H54 (cell line): ENCODE data around the gene ITGA2.

Experiments
- DNase-seq: peaks from one replicate; pipeline ENCODE4 v3.0.0; 2011; ENCODE audit warnings: low spot score, mixed read lengths; ENCODE audit not compliant: insufficient read length
- FAIRE-seq: peaks from 3 replicates; lab custom pipeline; 2011; peaks lifted over from hg19 to GRCh38; lab: Jason Lieb, UNC
- POLR2A ChIP-seq: IDR thresholded peaks from 2 replicates; pipeline ENCODE4 v1.6.1; 2011; ENCODE audit warnings: low read depth, mild to moderate bottlenecking, low read length

ITGA2 gene

GRCh38 chr5:53019320-53019719 lies 30.2 kb downstream of the ITGA2 start:
- no peak for TF ChIP-seq POLR2A
- DNase-seq (peak; percentile 38), FAIRE-seq (peak; percentile 88)

- no peak for DNase-seq
- no peak for TF ChIP-seq POLR2A
- FAIRE-seq: no peak
Observed at GRCh38 chr5:53022930-53023511, 33.9 kb downstream of the ITGA2 start.

DNA sequence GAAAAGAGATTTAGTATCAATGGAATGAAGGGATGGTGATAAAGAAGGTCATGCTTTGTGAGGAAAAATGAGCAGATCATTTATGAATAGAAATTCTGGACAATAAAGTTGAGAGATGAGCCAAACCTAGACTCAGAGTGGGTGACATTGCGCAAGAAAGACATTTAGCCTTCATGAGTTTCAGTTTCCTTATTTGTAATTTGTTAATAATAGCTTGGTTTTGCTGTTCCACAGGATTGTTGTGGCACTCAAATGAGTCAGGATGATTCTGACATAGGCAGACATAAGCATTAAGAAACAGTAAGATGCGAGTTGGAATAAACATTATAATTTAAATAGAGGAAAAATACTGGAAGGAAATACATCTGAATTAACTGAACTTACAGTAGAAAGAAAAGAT lies 34.8 kb downstream of the ITGA2 start:
- no peak for TF ChIP-seq POLR2A
- no peak for FAIRE-seq
- no peak for DNase-seq

DNA sequence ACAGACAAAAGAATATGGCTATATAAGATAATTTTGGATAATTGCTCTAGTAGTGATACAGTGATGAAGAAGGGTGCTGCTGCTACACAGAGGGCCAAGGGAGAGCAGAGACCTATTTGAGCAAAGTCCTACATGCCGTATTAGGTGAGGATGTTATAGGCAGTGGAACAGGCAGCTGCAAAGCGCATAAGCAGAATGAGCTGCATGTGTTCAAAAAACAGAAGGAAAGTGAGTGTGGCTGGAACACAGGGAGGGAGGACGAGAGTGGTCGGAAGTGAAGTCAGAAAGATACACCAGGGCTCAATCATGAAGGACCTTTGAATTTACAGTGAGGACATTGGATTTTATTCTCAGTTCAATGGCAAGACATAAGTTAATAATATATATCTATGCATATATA lies 35.4 kb downstream of the ITGA2 start:
- no peak for TF ChIP-seq POLR2A
- FAIRE-seq (no peak), DNase-seq (no peak)

DNA sequence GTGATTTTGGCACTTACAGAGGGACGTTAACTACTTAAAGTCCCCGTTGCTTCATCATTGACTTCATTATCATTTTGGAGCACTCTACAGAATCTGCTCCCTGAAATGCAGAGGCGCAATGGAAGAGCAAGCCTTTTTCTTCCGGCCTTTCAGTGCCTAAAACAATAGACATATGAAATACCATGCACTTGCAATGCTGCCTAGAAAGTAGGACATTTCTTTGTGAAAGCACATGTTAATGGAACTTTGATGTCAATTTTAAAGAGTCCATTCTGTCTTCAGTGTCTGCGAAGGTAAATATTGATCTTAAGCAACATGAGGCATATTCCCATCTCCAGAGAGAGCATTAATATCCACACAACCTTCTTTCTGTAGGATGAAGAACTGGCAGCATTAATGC lies 36.3 kb downstream of the ITGA2 start:
- no peak for FAIRE-seq

GRCh38 chr5:53027913-53028312 lies 38.8 kb downstream of the ITGA2 start:
- DNase-seq: no peak
- no peak for TF ChIP-seq POLR2A
- FAIRE-seq: peak; percentile 91

More for the DNA sequence above, 36.3 kb downstream of the ITGA2 start:
- TF ChIP-seq POLR2A: no peak
- no peak for DNase-seq

GRCh38 chr5:53029608-53030007 lies 40.5 kb downstream of the ITGA2 start:
- FAIRE-seq (no peak), DNase-seq (no peak)
- TF ChIP-seq POLR2A: no peak

DNA sequence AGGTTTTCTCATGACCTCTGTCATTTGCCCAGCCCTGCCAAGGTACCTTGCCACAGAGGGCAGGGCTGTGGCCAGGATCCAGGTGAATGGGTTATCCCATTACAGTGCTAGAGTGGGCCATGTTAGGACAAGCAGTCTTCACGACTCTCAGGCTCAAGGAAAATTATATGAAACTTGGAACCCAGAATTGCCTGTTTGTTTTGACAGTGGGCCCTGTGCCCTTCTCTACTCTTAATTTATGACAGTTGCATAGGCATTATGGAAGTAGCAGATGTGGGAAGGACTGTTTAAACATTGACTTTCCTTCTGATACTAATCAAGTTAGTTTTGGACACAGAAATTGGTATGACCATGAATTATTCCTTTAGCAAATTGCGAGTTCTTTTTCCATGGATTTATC lies 41.7 kb downstream of the ITGA2 start:
- no peak for DNase-seq
- TF ChIP-seq POLR2A: no peak
- FAIRE-seq: no peak

- DNase-seq: peak; percentile 15
- TF ChIP-seq POLR2A: no peak
Observed at GRCh38 chr5:53031695-53032096, 42.5 kb downstream of the ITGA2 start.

DNA sequence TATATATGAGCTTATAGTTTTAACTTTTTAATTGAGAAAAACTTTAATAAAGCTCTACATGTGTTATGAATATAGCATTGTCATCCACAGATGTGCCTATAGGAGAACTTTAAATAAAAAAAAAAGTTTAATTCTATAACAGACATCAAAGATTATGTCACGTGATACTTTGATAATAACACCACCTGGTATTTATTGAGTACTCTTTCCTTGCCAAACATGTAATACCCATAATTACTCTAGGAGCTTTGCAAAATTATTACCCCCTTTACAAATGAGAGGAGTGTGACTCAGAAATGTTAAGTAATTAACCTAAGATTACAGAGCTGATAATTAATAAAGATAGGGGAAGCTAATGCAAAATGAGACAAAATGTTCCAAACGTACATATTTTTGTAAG lies 43.0 kb downstream of the ITGA2 start:
- DNase-seq: no peak
- no peak for FAIRE-seq
- no peak for TF ChIP-seq POLR2A

More at GRCh38 chr5:53031695-53032096, 42.5 kb downstream of the ITGA2 start:
- peak; percentile 43 for FAIRE-seq

- no peak for TF ChIP-seq POLR2A
- no peak for FAIRE-seq
- DNase-seq: no peak
Observed at GRCh38 chr5:53034832-53035231, 45.7 kb downstream of the ITGA2 start.

DNA sequence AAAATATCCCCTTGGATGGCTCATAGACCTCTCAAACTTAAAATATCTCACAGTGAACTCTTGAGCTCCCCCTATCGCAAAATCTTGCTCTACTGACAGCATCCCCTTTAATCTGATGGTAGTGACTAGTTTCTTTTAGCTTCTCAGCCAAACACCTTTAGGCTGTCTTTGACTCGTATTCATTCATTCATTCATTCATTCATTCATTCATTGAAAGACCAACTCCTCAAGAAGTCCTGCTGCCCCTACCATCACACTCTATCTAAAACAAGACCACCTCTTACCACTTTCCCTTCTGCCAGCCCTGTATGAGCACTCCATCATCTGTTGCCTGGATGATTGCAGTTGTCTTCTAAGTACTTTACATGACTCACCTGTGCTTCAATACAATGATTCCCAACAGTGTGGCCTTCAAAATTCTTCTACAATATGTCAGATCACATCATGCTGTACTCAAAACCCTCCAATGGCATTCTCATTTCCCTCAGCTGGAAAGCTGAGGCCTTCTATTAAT lies 46.8 kb downstream of the ITGA2 start:
- FAIRE-seq (no peak), DNase-seq (no peak)

GRCh38 chr5:53037141-53037859 lies 48.1 kb downstream of the ITGA2 start:
- FAIRE-seq (no peak), DNase-seq (no peak)
- no peak for TF ChIP-seq POLR2A

More for the DNA sequence above, 46.8 kb downstream of the ITGA2 start:
- no peak for TF ChIP-seq POLR2A

GRCh38 chr5:53038196-53038847 lies 49.2 kb downstream of the ITGA2 start:
- no peak for TF ChIP-seq POLR2A
- no peak for DNase-seq
- no peak for FAIRE-seq
